K562 (cell line): ENCODE results near the gene PBX4.

ENCODE experiments used
- BRD4 ChIP-seq: fragments of 200-600 bp; sonication (generic); IDR thresholded peaks from 2 replicates; pipeline ENCODE4 v1.6.1; 2017; ENCODE audit warnings: inconsistent platforms
- CEBPG ChIP-seq, 3 experiments: fragments of 200-800 bp in 1 of 3; sonication (Bioruptor generic) in 1 of 3; sonication (generic) in 1 of 3; formaldehyde crosslinking in 1 of 3; IDR thresholded peaks in 2 of 3; conservative IDR thresholded peaks in 1 of 3; 2 replicates each; pipeline versions ENCODE4 v1.6.1 to v1.8.0; 2016 to 2022; ENCODE audit warnings: missing compliant biosample characterization in 2 of 3, missing genetic modification characterization in 2 of 3, mild to moderate bottlenecking in 1 of 3, missing genetic modification reagents in 1 of 3
- CTCF ChIP-seq, 3 experiments: IDR thresholded peaks in 2 of 3; conservative IDR thresholded peaks in 1 of 3; 2 replicates each; pipeline ENCODE4 v1.5.1; 2011 to 2012; ENCODE audit warnings: low read length in 3 of 3, mild to moderate bottlenecking in 3 of 3, control low read depth in 2 of 3, improper control_type of control experiment in 1 of 3, inconsistent platforms in 1 of 3, low read depth in 1 of 3, mixed read lengths in 1 of 3, moderate library complexity in 1 of 3; ENCODE audit not compliant: insufficient read depth in 2 of 3
- E4F1 ChIP-seq: fragments of 250-450 bp; sonication (Bioruptor Pico); IDR thresholded peaks from 2 replicates; pipeline ENCODE4 v1.5.0; 2021; ENCODE audit warnings: mild to moderate bottlenecking, borderline replicate concordance
- EP300 ChIP-seq: IDR thresholded peaks from 2 replicates; pipeline ENCODE4 v1.6.1; 2012; ENCODE audit warnings: low read length, improper control_type of control experiment
- HMGXB4 ChIP-seq: sonication (generic); formaldehyde crosslinking; IDR thresholded peaks from 2 replicates; pipeline ENCODE4 v1.8.1; 2023; ENCODE audit warnings: mild to moderate bottlenecking, missing genetic modification reagents
- MAFK ChIP-seq: IDR thresholded peaks from 2 replicates; pipeline ENCODE4 v1.6.1; 2011; ENCODE audit warnings: low read length, improper control_type of control experiment
- MBD1 ChIP-seq: fragments of 250-450 bp; sonication (Bioruptor Pico); IDR thresholded peaks from 2 replicates; pipeline ENCODE4 v1.8.0; 2022; ENCODE audit warnings: inconsistent platforms
- NEUROD1 ChIP-seq: fragments of 150-350 bp; IDR thresholded peaks from 2 replicates; pipeline ENCODE4 v1.6.1; 2014; ENCODE audit warnings: borderline replicate concordance, low read length, low read depth; ENCODE audit not compliant: partially characterized antibody
- SFPQ ChIP-seq: fragments of 200-400 bp; formaldehyde crosslinking; IDR thresholded peaks from 2 replicates; pipeline ENCODE4 v1.6.1; 2017; ENCODE audit warnings: mild to moderate bottlenecking, low read depth, low read length, moderate library complexity
- ZBTB49 ChIP-seq: sonication (generic); formaldehyde crosslinking; IDR thresholded peaks from 2 replicates; pipeline ENCODE4 v1.8.0; 2022; ENCODE audit warnings: missing genetic modification reagents, mild to moderate bottlenecking, borderline replicate concordance
- ZMIZ1 ChIP-seq, 2 experiments: fragments of 150-350 bp in 1 of 2; IDR thresholded peaks; 2 replicates each; pipeline ENCODE4 v1.6.1; 2012 to 2016; ENCODE audit warnings: low read depth in 2 of 2, low read length in 2 of 2, mild to moderate bottlenecking in 1 of 2, moderate library complexity in 1 of 2

- no peak for TF ChIP-seq SFPQ
- TF ChIP-seq CEBPG (CRISPR knock-in tag; IDR thresholded peaks at IDR 0.05), result no peak
- no peak for TF ChIP-seq CEBPG (tag; conservative IDR thresholded peaks at IDR 0.05 in 1 of 2, IDR thresholded peaks at IDR 0.05 in 1 of 2)
- TF ChIP-seq HMGXB4 (CRISPR knock-in tag), result no peak
- no peak for TF ChIP-seq CTCF (IDR thresholded peaks at IDR 0.05 in 2 of 3, conservative IDR thresholded peaks at IDR 0.05 in 1 of 3; ENCODE audit: insufficient read depth in 2 of 3, low read depth in 1 of 3, low read length in 3 of 3)
- no peak for TF ChIP-seq ZMIZ1 (IDR thresholded peaks at IDR 0.05; ENCODE audit: low read depth in 2 of 2, low read length in 2 of 2)
- no peak for TF ChIP-seq ZBTB49 (CRISPR knock-in tag)
- TF ChIP-seq MBD1 (CRISPR knock-in tag), result no peak
- no peak for TF ChIP-seq MAFK
- TF ChIP-seq NEUROD1, result no peak
- no peak for TF ChIP-seq EP300
- TF ChIP-seq BRD4, result no peak
- TF ChIP-seq E4F1, result no peak
Observed at GRCh38 chr19:19630426-19630825, 11.9 kb upstream of the PBX4 start.
